Stimulated activated CD4-positive, alpha-beta T cell treated with anti-CD3 and anti-CD28 coated beads, Interleukin-4, amount 100 ng/mL, for 24 hours (primary cell): Measurements from ENCODE around the gene ZBTB7A.

Experiments used
- DNase-seq: peaks from one replicate; pipeline ENCODE4 v3.0.0-alpha.2; 2020

The ZBTB7A gene

DNA sequence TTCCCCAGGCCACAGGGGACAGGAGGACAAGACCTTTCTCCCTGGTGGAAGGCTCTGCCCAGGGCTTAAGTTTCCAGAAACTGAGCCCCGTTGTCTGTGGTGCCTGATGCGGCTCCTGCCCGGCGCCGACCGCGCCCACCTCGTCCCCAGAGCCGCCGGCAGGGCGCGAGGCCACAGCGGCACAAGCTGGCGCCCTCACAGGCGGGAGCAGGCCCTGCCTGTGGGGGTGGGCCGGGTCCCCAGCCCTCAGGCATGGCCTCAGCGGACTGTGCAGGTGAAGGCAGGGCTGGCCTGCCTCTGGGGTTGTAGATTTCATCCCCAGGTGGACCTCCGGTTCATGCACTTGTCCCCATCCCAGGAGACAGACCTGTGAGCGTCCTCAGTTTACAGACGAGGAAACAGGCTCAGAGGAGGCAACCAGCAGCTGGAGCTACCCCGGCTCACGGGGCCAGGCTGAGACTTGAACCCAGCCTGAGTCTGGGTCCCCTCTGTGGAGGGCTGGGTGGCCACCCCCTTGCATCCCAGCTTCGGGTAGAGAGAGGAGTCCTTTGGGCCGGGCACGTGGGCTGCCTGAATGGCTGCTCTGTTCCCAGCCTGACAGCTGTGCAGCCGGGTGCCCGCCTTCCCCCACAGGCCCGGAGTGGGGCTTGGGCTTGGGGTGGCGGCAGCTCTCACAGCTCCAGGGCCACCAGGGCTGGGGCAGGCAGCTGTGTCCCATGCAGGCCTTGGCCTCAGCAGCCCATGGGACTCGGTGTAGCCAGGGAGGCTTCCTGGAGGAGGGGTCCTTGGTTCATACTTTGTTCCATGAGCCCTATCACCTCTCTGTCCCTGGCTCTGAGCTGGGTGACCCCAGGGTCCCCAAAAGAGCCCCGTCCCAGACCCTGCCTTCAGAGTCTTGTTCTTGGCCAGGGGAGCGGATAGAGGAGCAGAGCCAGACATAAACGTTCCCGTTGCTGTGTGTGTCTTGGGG is 32.4 kb downstream of the ZBTB7A start:
- DNase-seq: no peak

DNA sequence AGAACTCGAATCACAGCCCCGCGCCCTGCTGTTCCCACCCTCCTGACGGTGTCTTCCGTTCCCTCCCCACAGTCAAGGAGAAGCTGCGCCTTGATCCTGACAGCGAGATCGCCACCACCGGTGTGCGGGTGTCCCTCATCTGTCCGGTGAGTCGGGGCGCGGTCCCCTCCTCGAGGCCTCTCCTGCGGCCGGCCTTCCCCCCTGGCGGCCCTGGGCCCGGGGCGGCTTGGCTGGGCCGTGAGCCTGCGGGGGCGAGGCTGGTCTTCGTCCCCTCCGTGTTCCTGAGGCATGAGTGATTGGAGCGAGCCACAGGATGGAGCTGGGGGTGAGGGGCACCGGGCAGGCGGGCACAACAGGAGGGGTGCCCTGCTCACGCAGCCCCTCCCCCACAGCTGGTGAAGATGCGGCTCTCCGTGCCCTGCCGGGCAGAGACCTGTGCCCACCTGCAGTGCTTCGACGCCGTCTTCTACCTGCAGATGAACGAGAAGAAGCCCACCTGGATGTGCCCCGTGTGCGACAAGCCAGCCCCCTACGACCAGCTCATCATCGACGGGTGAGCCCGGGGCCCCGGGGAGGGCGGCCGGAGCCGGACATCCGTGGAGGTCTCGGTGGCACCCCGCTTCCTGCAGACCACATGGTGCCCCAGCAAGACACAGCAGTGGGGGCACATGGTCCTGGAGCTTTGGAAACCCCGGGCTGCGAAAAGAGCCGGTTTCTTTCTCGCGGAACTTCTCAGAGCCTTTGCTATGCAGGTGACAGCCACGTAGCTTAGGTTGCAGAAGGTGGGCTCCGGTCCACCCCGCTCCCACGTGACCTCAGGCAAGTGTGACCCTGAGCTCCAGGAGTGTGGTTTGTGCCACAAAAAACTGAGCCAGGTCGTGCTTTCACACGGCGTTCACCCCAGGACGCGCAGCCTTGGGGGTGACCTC is 33.4 kb downstream of the ZBTB7A start:
- no peak for DNase-seq

DNA sequence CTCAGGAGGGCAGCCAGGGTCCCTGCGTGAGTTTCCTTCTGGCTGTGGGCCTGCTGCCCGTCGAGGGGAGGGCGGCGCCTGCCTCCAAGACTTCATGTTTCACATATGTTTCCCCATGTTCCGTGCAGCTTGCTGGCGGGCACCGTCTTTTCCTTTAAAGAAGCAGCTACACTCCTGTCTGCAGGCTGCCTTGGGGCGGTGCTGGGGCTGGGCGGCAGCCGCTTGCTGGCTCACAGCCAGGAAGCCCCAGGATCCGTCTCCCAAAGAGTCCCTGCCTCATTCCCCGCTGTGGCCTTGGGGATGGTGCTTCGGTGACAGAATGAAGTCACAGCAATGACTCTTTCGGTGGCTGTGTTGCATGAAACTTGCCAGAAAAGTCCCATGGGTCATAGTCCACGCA is 34.3 kb downstream of the ZBTB7A start:
- DNase-seq: no peak

DNA sequence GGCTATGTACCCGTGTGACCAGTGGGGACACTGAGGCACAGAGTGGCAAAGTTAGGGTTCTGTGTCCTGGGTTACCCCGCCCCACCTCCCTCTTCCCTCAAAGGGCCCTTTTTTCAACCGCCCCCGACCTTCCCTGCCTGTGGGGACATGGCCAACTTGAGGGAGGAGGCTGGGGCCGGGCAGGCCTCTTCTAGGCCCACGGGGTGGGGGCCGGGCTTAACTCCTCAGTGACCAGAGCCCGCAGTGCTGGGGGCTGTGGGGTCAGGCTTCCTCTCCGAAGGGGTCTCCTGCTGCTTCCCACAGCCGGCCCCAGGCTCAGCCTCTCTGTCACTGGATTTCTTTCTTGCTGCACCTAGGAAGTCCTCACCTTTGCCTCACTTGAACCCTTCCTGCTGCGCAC is 35.3 kb downstream of the ZBTB7A start:
- DNase-seq: no peak

DNA sequence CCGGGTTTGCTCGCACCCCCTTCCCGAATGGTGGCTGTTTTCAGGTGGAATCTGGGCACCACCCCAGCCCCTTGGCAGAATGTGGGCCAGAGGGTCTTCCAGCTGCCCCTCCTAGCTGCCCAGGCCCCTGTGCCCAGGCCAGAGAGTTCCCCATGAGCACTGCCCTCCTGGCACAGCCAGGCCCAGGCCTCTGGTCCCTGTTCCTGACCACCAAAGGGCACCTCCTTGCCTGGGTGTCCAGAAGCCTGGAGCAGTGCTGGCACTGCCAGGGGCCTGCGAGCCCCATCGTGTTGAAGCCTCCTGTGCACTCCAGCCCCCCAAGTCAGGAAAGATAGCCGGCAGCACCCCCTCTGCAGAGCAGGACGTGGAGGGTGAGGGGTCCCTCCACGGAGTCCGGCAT is 35.7 kb downstream of the ZBTB7A start:
- no peak for DNase-seq

DNA sequence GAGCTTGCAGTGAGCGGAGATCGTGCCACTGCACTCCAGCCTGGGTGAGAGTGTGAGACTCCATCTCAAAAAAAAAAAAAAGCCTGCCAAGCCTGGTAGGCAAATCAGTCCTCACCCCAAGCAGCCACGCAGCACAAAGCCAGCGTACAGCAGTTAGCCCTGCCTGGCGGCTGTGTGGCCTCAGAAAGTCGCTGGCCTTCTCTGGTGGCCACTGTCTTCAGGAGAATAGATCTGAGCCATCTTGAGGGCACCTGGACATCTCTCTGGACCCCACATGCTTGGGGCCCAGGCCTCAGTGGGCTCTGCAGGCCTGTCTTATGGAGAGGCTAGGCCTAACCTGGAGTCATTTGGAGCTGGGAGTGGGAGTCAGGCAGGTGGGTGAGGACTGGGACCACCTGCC is 36.1 kb downstream of the ZBTB7A start:
- no peak for DNase-seq

DNA sequence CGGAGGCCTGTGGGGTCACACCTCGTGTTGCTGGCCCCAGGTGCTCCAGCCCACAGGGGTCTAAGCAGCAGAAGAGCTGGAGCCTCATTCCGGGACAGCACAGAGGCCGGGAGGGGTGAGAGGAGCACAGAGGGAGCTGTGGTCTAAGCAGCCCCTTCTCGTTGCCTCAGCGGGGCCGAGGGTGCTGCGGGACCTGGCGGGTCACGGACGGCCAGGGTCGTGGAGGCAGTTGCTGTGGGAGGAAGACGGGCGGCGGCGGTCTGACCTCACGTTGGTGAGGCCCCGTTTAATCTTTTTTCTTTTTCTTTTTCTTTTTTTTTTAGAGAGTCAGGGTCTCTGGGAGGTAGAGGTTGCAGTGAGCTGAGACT is 37.5 kb downstream of the ZBTB7A start:
- DNase-seq: no peak

DNA sequence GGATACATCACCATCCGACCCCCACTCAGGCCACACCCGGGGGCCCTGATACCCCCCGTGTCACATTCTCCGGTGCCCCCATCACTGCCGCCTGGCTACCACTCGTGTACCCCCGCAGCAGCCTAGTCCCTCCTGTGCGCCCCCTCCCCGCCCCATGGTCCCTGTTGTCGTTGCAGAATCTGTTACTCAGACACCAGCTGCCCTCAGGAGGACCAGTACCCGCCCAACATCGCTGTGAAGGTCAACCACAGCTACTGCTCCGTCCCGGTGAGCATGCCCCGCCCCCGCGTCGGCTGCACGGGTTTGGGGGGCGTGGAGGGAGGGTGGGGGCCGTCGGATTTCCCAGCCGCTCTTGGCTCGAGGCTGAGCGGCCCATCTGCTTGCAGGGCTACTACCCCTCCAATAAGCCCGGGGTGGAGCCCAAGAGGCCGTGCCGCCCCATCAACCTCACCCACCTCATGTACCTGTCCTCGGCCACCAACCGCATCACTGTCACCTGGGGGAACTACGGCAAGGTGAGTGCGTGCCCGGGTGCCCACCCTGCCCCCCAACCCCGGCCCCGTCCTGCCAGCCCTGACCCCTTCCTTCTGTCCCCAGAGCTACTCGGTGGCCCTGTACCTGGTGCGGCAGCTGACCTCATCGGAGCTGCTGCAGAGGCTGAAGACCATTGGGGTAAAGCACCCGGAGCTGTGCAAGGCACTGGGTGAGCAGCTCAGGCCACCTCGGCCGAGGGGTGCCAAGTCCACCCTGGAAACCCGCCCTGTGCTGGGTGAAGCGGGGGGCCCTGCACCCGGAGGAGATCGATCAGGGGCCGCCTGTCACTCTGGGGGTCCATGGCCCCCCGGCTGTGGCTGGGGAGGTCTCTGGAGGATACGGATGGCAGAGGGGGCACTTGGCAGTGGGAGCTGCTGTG is 38.1 kb downstream of the ZBTB7A start:
- DNase-seq: no peak

DNA sequence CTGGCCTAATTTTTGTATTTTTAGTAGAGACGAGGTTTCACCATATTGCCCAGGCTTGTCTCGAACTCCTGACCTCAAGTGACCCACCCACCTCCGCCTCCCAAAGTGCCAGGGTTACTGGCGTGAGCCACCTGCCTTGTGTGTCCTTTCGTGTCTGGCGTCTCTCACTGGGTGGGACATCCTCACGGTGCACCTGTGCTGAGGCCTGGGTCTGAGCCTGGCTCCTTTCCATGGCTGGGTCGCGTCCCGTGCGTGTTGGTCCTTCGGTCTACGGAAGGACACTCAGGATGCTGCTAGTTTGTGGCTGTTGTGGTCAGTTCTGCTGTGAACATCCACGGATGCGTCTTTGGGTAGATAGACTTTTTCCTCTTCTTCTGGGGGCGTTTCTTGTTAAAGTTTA is 39.6 kb downstream of the ZBTB7A start:
- DNase-seq: no peak

DNA sequence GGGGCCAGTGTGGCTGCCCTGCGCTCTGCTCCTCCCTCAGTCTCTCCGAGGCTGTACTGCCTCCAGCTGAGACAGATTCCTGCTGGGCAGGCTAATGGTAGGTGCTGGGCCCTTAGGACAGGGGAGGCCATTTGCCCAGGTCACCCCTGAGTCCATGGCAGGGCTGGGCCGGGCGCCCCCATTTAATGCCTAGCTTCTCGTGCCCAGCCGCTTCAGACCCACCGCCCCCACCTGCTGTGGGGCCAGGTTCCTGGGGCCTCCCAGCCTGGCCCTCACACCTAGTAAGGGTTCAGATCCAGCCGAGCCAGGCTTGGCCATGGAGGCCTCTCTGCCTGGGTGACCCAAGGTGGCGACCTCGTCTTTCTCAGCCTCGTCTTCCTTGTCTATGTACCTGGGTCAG is 41.4 kb downstream of the ZBTB7A start:
- DNase-seq: no peak

DNA sequence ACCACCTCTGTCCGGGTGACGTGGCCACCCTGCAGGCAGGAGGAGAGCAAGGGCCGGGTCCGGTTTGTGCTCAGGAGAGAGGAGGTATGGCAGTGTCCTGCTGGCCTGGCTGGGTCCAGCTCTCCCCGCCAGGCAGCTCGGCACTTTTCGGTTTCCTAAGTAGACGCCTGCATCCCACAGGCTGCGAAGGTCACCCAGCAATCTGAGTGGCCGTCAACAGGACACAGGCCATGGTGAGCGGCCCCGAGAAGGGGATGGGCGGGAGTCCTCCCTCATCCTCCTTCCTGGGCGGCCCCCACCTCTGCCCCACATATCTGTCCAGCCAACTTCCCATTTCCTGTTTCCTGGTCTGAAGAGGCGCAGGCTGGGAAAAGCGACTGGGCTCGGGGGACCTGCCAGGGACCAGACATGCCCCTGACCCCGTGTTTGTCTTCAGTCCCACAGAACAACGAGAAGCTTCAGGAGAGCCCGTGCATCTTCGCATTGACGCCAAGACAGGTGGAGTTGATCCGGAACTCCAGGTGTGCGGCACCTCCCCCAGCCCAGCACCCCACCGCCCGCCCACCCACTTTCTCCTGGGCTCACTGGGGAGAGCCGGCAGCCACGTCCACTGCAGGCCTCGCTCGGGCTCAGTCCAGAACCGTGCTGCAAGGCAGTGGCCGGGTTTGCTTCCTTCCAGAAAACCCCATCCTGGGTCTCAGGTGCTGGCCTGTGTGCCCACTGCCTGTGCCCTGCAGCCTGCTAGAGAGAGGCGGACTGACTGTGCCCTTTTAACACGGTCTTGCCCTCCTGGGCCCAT is 42.9 kb downstream of the ZBTB7A start:
- no peak for DNase-seq

DNA sequence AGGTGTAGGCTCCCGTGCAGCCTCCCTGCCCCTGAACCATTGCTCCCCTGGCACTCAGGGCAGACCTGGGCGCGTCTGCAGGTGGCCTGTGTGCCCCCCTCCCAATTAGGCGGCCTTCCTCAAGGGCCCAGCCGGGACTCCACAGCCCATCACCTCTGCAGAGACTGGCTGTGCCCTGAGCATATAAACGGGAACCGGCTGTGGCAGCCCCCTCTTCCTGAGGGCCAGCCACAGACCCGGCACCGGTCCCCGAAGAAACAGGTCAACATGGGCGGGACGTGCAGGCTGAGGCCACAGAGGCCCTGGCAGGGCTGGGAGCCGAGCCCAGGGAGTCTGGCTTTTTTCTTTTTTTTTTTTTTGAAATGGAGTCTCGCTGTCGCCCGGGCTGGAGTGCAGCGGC is 47.1 kb downstream of the ZBTB7A start:
- no peak for DNase-seq

DNA sequence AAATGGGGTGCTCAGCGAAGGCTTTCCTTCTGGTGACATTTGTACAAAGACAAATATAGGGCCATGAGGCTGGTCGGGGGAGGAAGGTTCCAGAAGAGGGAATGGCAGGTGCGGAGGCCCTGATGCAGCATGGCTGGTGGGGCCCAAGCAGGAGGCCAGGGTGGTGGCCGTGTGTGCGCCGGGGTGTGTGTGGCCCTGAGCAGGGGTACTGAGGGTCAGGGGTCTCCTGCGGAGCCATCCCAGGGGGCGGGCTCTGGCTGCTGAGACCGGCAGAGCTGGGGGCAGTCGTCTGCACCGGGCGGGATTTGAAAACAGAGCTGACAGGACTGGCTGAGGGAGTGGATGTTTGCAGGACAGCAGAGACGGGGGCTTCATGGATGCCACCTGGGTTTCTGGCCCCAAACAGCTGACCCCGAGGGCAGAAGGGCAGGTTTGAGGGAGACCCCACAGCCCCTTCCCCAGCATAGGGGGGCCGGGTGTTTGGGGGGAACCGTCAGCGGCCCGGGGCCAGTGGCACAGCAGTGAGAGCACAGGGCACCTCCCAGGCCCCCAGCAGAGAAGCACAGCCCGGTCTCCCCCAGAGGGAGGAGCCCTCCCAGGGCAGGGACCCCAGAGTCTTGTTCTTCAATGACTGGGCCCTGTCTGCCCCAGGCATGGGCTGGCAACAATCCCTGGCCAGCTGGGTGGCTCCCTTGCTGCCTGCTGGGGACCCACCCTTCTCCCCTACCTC is 47.8 kb downstream of the ZBTB7A start:
- DNase-seq: no peak

DNA sequence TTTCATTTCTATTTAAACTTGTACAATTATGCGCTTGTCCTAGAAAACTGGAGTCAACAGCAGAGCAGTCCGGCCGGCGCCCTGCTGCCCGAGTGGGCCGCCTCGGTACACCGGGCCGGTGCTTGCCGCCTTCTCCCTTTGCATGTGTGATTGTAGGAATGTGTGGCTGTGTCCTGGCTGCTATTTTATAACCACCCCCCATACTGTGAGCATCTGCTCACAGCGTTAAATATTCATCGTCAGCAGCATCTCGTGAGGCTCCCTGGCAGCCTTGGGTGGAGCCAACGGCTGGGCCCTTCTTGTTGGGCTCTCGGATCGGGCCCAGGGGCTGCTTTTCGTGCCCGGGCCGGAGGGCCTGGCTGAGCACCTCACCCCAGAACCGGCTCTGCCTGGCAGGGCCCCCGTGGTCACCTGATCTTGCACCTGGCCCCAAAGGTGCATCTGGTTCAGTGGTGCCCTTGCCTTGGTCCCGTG is 48.5 kb downstream of the ZBTB7A start:
- no peak for DNase-seq

DNA sequence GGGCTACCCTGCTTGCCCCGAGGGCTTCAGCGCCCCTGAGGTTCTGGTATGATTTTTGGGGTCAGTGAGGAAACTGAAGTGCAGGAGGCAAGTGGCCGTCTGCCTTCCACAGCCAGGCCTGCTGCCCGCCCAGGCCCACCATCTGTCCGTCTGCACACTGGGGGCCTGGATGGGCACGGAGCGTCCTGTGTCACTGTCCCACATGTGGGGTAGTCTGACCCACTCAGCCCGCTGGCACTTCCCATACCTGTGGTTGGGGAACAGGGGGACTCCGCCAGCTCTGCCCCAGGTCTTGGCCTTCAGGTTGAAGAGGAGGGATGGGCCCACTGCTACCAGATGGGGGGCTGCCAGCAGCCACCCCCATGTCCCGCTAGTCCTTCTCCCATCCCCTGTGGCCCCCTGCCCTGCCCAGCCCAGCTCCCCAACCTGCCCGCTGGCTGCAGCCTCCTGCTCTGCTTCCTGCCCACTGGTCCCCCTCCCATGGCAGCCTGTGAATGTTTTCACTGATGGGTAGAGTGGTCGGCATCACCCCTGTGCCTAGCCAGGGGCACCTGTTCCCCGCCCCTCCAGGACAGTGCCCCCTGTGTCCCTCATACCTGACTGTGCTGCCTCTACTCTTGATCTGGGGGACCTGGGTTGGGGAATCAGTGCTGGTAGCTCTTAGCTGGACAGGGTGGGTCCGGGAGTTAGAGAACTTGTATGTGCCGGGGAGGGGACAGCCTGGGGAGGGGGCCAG is 49.6 kb downstream of the ZBTB7A start:
- no peak for DNase-seq

DNA sequence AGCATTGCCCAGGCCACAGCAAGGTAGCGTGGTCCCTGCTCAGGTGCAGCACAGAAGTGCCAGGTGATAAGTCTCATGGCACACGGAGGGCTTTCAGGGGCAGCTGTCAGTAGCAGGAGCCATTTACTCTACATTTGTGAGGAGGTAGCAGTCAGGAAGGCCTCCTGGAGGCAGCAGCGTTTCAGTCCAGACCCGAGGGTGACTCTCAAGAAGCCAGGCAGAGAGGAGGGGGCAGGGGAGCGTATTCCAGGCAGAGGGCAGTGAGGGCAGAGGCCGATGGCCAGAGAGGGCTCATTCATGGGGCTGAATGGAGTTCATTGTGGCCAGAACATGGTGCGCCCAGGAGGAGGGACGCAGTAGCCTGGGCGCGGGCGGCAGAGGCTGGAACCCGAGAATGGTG is 50.2 kb downstream of the ZBTB7A start:
- no peak for DNase-seq

DNA sequence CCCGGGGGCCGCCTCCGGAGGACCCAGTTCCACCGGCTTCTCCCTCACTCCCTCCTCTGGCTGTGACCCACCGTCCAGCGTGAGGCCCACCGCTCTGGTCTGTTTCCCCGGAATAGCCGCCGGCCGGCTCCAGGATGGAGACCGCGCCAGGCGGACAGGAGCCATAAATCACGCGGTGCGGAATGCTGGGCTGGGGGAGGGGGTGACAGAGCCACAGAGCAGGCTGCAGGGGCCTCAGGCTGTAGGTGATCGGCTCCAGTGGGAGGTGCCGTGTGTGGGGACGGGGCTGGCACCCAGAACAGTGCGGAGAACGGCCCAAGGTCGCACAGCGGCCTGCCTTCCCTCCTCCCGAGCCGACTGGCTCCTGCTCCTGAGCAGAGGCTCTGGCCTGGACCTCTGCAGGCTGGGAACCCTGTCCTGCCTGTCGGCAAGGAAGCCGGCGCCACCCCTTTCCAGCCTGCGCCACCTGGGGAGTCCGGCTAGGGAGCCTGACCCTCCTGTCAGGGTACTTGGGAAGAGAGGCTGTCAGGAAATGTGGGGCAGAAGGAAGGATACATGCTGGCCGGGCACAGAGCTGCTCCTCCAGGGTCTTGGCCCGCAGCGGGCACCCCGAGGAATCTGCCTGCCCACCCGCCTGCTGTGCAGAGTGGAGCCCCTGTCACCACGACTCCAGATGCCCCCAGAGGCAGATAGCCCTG is 50.8 kb downstream of the ZBTB7A start:
- DNase-seq: no peak

DNA sequence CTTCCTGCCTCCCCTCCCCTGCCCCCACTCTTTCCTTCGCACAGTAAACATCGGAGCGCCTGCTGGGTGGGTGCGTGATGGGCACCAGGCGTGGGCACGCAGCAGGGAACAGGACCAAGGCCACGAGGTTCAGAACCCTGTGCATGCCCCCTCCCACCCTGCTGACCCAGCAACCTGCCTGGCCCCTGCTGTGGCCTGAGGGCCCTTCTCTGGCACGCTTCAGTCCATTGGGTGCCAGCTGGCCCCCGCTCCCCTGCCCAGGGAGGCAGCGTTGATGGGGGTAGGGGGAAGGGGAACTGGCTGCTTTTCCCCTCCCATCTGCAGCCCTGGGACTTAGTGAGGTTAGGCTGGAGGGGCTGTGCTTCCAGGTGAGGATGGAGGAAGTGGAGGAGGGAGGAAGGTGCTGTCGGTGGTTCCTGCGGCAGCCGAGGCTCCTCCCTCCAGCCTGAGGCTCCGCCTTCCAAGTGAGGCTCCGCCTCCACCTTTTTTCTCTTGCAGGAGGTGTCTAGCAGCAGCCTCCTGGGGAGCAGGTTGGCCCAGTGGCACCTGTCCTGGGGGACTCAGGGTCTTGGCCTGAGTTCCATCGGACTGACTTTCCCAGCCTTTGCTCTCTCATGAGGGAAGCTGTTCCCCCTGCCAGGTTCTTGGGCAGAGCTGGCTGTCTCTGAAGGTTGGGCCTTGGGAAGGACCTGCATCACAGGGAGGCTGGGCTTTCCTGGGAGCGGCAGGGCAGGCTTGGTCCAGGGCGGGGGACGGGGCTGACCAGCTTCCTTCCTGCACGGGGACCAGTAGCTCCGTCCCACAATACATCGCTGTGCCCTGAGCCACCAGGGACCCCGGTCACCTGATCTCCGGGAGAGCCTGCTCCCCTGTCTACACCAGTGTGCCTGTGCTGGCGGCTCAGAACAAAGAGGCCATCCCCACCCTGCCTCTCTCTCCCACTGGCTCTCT is 51.9 kb downstream of the ZBTB7A start:
- DNase-seq: peak; percentile 27
